Neural cell (in vitro differentiated cells): Measurements from ENCODE around the gene BCL2. TPM values are rescaled to one million over a fixed set of nuclear protein-coding genes. Genes with fewer than 3 reads are reported as not detected.

ENCODE experiments used
- H2AFZ ChIP-seq: fragments of 200-600, 300-800 bp; sonication (generic), shearing (Covaris generic); 2 replicates; pipeline ENCODE4 v1.6.0; 2014; ENCODE audit warnings: low read depth, mild to moderate bottlenecking, antibody characterized with exemption, low read length, moderate library complexity
- H3F3A ChIP-seq: fragments of 200-600 bp; shearing (Covaris generic); 2 replicates; pipeline ENCODE4 v1.6.1; 2016; ENCODE audit warnings: mild to moderate bottlenecking, moderate library complexity, mixed read lengths, antibody characterized with exemption, low read length; ENCODE audit not compliant: insufficient read depth, poor library complexity, severe bottlenecking
- H3K27ac ChIP-seq: fragments of 200-600, 300-800 bp; sonication (generic), shearing (Covaris generic); 2 replicates; pipeline ENCODE4 v1.5.1; 2014; ENCODE audit warnings: mild to moderate bottlenecking, low read length, moderate library complexity
- H3K27me3 ChIP-seq: fragments of 300-800, 200-600 bp; sonication (generic), shearing (Covaris generic); 2 replicates; pipeline ENCODE4 v1.6.0; 2014; ENCODE audit warnings: mild to moderate bottlenecking, low read depth, low read length, moderate library complexity; ENCODE audit not compliant: insufficient read depth
- H3K36me3 ChIP-seq: fragments of 300-800, 200-600 bp; sonication (generic), shearing (Covaris generic); 2 replicates; pipeline ENCODE4 v1.5.1; 2014; ENCODE audit warnings: mild to moderate bottlenecking, antibody characterized with exemption, low read length, moderate library complexity; ENCODE audit not compliant: insufficient read depth
- H3K4me2 ChIP-seq: fragments of 300-800, 200-600 bp; sonication (generic), shearing (Covaris generic); 2 replicates; pipeline ENCODE4 v1.6.0; 2014; ENCODE audit warnings: mild to moderate bottlenecking, low read length
- H3K4me3 ChIP-seq: fragments of 300-800, 200-600 bp; sonication (generic), shearing (Covaris generic); 2 replicates; pipeline ENCODE4 v1.5.1; 2014; ENCODE audit warnings: mild to moderate bottlenecking, low read length, moderate library complexity
- H3K79me2 ChIP-seq: fragments of 200-600 bp; shearing (Covaris generic); replicated peaks from 2 replicates; pipeline ENCODE4 v1.6.0; 2014; ENCODE audit warnings: mild to moderate bottlenecking, low read length, moderate library complexity; ENCODE audit not compliant: insufficient read depth
- H3K9ac ChIP-seq: fragments of 300-800, 200-600 bp; sonication (generic), shearing (Covaris generic); 2 replicates; pipeline ENCODE4 v1.6.1; 2016; ENCODE audit warnings: mild to moderate bottlenecking, low read length, mixed read lengths
- H3K9me2 ChIP-seq: fragments of 200-600 bp; shearing (Covaris generic); 2 replicates; pipeline ENCODE4 v1.6.1; 2016; ENCODE audit warnings: mild to moderate bottlenecking, low read length, mixed read lengths; ENCODE audit not compliant: insufficient read depth
- H3K9me3 ChIP-seq: fragments of 200-600, 300-800 bp; sonication (generic), shearing (Covaris generic); 2 replicates; pipeline ENCODE4 v1.6.1; 2016; ENCODE audit warnings: mild to moderate bottlenecking, mixed run types, low read length, moderate library complexity, mixed read lengths
- H4K20me1 ChIP-seq: fragments of 200-600 bp; shearing (Covaris generic); 2 replicates; pipeline ENCODE4 v1.6.1; 2016; ENCODE audit warnings: mild to moderate bottlenecking, mixed run types; ENCODE audit not compliant: insufficient read depth
- EP300 ChIP-seq: fragments of 450-650 bp; conservative IDR thresholded peaks from 2 replicates; pipeline ENCODE4 v1.6.1; 2014; ENCODE audit warnings: antibody characterized with exemption, mild to moderate bottlenecking, moderate library complexity; ENCODE audit not compliant: poor library complexity, severe bottlenecking
- EZH2 ChIP-seq: fragments of 200-600, 300-800 bp; shearing (Covaris generic), sonication (generic); IDR thresholded peaks from 2 replicates; pipeline ENCODE4 v1.6.1; 2014; ENCODE audit warnings: antibody characterized with exemption, low read length, borderline replicate concordance, mild to moderate bottlenecking; ENCODE audit not compliant: insufficient read depth, poor library complexity, severe bottlenecking
- MXI1 ChIP-seq: fragments of 450-650 bp; conservative IDR thresholded peaks from 2 replicates; pipeline ENCODE4 v1.6.1; 2014; ENCODE audit warnings: antibody characterized with exemption, mild to moderate bottlenecking; ENCODE audit not compliant: poor library complexity, severe bottlenecking
- POLR2AphosphoS5 ChIP-seq: IDR thresholded peaks from 2 replicates; pipeline ENCODE4 v1.6.1; 2012
- RAD21 ChIP-seq: fragments of 450-650 bp; conservative IDR thresholded peaks from 2 replicates; pipeline ENCODE4 v1.6.1; 2014; ENCODE audit warnings: antibody characterized with exemption, mild to moderate bottlenecking, moderate library complexity
- SMC3 ChIP-seq: fragments of 450-650 bp; conservative IDR thresholded peaks from 2 replicates; pipeline ENCODE4 v1.6.1; 2014; ENCODE audit warnings: antibody characterized with exemption, mild to moderate bottlenecking, moderate library complexity; ENCODE audit not compliant: poor library complexity
- TAF1 ChIP-seq: IDR thresholded peaks from 2 replicates; pipeline ENCODE4 v1.6.1; 2012; ENCODE audit warnings: low read depth
- polyA plus RNA-seq: library from polyadenylated mRNA; depleted of rRNA; stranded (reverse); fragments of >200 nt; gene quantifications from 2 replicates; pipeline ENCODE4 v1.2.3, GENCODE V29; 2014
- TF ChIP-seq, protein P1 (sequence below): IDR thresholded peaks from 2 replicates; pipeline ENCODE4 v1.6.1; 2012; ENCODE audit warnings: borderline replicate concordance
- TF ChIP-seq, protein P2 (sequence below): fragments of 450-650 bp; IDR thresholded peaks from 2 replicates; pipeline ENCODE4 v1.5.1; 2014; ENCODE audit warnings: antibody characterized with exemption, mild to moderate bottlenecking, moderate library complexity; ENCODE audit not compliant: poor library complexity, severe bottlenecking

BCL2 gene
- polyA plus RNA-seq, 1 donor from 2014 or later, result 3.4 TPM

DNA sequence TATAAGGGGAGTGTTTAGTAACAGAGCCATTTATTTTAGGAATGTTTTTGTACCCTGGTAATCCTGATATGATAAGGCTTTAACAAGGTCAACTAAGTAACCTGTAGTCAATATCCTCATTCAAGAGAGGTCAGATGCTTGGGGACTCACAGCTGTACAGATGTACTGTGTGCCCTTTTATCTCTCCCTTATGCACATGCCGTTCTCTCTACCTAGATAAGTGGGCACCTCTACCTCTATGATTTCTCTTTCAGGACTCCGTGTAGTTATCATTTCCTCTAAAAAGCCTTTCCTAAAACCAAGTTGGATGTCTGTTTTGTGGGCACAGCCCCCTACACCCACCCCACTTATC, 132.4 kb downstream of the BCL2 start:
- no peak overlapping the region for H3K4me2 ChIP-seq
- TF ChIP-seq RAD21 (no peak), EZH2 (no peak), TAF1 (no peak), POLR2AphosphoS5 (no peak)
- TF ChIP-seq, protein P1, sequence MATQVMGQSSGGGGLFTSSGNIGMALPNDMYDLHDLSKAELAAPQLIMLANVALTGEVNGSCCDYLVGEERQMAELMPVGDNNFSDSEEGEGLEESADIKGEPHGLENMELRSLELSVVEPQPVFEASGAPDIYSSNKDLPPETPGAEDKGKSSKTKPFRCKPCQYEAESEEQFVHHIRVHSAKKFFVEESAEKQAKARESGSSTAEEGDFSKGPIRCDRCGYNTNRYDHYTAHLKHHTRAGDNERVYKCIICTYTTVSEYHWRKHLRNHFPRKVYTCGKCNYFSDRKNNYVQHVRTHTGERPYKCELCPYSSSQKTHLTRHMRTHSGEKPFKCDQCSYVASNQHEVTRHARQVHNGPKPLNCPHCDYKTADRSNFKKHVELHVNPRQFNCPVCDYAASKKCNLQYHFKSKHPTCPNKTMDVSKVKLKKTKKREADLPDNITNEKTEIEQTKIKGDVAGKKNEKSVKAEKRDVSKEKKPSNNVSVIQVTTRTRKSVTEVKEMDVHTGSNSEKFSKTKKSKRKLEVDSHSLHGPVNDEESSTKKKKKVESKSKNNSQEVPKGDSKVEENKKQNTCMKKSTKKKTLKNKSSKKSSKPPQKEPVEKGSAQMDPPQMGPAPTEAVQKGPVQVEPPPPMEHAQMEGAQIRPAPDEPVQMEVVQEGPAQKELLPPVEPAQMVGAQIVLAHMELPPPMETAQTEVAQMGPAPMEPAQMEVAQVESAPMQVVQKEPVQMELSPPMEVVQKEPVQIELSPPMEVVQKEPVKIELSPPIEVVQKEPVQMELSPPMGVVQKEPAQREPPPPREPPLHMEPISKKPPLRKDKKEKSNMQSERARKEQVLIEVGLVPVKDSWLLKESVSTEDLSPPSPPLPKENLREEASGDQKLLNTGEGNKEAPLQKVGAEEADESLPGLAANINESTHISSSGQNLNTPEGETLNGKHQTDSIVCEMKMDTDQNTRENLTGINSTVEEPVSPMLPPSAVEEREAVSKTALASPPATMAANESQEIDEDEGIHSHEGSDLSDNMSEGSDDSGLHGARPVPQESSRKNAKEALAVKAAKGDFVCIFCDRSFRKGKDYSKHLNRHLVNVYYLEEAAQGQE, result no peak
- TF ChIP-seq, protein P2, sequence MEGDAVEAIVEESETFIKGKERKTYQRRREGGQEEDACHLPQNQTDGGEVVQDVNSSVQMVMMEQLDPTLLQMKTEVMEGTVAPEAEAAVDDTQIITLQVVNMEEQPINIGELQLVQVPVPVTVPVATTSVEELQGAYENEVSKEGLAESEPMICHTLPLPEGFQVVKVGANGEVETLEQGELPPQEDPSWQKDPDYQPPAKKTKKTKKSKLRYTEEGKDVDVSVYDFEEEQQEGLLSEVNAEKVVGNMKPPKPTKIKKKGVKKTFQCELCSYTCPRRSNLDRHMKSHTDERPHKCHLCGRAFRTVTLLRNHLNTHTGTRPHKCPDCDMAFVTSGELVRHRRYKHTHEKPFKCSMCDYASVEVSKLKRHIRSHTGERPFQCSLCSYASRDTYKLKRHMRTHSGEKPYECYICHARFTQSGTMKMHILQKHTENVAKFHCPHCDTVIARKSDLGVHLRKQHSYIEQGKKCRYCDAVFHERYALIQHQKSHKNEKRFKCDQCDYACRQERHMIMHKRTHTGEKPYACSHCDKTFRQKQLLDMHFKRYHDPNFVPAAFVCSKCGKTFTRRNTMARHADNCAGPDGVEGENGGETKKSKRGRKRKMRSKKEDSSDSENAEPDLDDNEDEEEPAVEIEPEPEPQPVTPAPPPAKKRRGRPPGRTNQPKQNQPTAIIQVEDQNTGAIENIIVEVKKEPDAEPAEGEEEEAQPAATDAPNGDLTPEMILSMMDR, result no peak
- H3K36me3 ChIP-seq, result no peaks in the 10 kb centered on the region
- H4K20me1 ChIP-seq, result no peaks in the 10 kb centered on the region
- no peaks in the 10 kb centered on the region for H3K9me3 ChIP-seq
- no peak overlapping the region for H2AFZ ChIP-seq
- H3F3A ChIP-seq, result no peaks in the 10 kb centered on the region
- no peaks in the 10 kb centered on the region for H3K9me2 ChIP-seq
- no peak overlapping the region for H3K4me3 ChIP-seq
- H3K79me2 ChIP-seq, result no peaks in the 10 kb centered on the region
- H3K27ac ChIP-seq, result no peak overlapping the region
- no peak overlapping the region for H3K9ac ChIP-seq
- H3K27me3 ChIP-seq, result no peaks in the 10 kb centered on the region

DNA sequence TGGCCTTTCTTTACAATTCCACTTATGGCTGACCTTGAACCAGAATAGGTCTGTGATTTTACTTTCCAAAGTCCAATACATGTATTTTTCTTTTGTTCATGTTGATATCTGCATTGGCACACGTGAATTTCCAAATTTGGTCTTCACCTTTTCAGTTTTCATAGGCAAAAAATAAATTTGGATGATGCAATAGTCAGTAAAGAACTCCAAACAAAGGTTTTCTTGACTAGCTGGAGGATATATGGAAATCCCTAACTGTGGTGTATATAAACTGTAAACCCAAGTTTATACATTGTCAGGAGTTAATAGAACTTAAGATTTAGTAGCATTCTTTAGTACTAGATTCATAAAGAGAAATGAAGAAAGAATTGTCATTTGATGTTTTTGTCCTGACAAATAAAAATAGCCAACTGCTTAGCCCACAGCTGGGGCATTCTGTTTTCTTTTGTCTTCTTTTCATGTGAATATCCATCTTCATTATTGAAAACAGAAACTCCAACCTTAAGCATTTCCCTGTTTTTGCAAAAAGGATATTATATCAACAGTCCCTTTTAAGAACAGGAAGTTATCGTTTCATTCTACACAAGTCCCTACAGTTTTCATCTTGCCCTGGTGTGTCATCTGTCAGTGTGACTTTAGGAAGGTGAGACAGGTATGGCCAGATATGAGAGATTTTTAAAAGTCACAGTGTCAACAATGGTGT, 132.9 kb downstream of the BCL2 start:
- no peak overlapping the region for H3K9ac ChIP-seq
- H3K79me2 ChIP-seq, result no peaks in the 10 kb centered on the region
- no peak overlapping the region for H2AFZ ChIP-seq
- H3K9me2 ChIP-seq, result no peaks in the 10 kb centered on the region
- no peaks in the 10 kb centered on the region for H3K36me3 ChIP-seq
- TF ChIP-seq SMC3, result no peak
- no peak for TF ChIP-seq MXI1
- no peak for TF ChIP-seq TAF1
- no peak overlapping the region for H3K4me3 ChIP-seq
- H4K20me1 ChIP-seq, result no peaks in the 10 kb centered on the region
- no peaks in the 10 kb centered on the region for H3K27me3 ChIP-seq
- H3K9me3 ChIP-seq, result no peaks in the 10 kb centered on the region
- H3F3A ChIP-seq, result no peaks in the 10 kb centered on the region
- no peak overlapping the region for H3K27ac ChIP-seq
- H3K4me2 ChIP-seq, result no peak overlapping the region

DNA sequence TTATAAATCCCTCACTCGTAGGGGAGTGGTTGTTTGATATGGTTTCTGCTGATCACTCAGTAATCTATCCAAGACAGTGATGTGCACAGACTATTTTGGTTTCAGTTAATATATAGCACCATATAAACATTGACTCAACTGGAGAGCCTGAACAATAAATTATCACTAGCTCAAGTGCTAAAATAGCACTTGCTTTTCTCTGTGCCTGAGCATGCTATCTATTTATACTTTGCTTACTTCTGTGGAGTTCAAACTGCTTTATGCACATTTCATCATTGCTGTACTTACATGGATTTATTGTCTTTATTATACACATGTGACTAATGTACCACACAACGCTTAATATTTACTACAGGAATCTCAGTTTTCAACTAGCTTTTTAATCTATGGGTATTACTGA, 133.6 kb downstream of the BCL2 start:
- no peak overlapping the region for H3K4me2 ChIP-seq
- no peak overlapping the region for H3K4me3 ChIP-seq
- TF ChIP-seq, protein P2, result no peak
- TF ChIP-seq EP300 (no peak), RAD21 (no peak), EZH2 (no peak), POLR2AphosphoS5 (no peak), TAF1 (no peak), MXI1 (no peak)
- TF ChIP-seq, protein P1, result no peak
- no peaks in the 10 kb centered on the region for H3K9me3 ChIP-seq
- no peak overlapping the region for H3K9ac ChIP-seq
- H2AFZ ChIP-seq, result no peak overlapping the region
- H4K20me1 ChIP-seq, result no peaks in the 10 kb centered on the region
- H3K36me3 ChIP-seq, result no peaks in the 10 kb centered on the region
- H3K27ac ChIP-seq, result no peak overlapping the region
- no peaks in the 10 kb centered on the region for H3K27me3 ChIP-seq
- no peaks in the 10 kb centered on the region for H3K79me2 ChIP-seq
- H3K9me2 ChIP-seq, result no peaks in the 10 kb centered on the region
- no peaks in the 10 kb centered on the region for H3F3A ChIP-seq
